Activated gamma-delta T cell treated with anti-CD3 and anti-CD28 coated beads, Interleukin-2, amount 50 U/mL, for 16 hours (primary cell): ENCODE measurements around the gene CHST11.
A peak's percentile ranks its signal among the peaks of the same experiment; 100 is the strongest.

Source experiments
- DNase-seq: peaks from one replicate; pipeline ENCODE4 v3.0.0-alpha.2; 2020; ENCODE audit warnings: low read depth

The CHST11 gene

GRCh38 chr12:104653730-104654664, 197.2 kb downstream of the CHST11 start:
- DNase-seq: no peak

GRCh38 chr12:104654665-104655609, 198.2 kb downstream of the CHST11 start:
- DNase-seq: no peak

GRCh38 chr12:104656383-104656782, 199.6 kb downstream of the CHST11 start:
- no peak for DNase-seq

- no peak for DNase-seq
Measured at GRCh38 chr12:104656921-104657320, 200.2 kb downstream of the CHST11 start.

- no peak for DNase-seq
Measured at GRCh38 chr12:104657726-104658484, 201.2 kb downstream of the CHST11 start.

- DNase-seq: no peak
Measured at GRCh38 chr12:104659058-104659457, 202.3 kb downstream of the CHST11 start.

GRCh38 chr12:104662203-104662602, 205.5 kb downstream of the CHST11 start:
- no peak for DNase-seq

- no peak for DNase-seq
Measured at GRCh38 chr12:104662908-104663307, 206.2 kb downstream of the CHST11 start.

- DNase-seq: no peak
Measured at GRCh38 chr12:104664351-104664750, 207.6 kb downstream of the CHST11 start.

GRCh38 chr12:104665296-104665695, 208.5 kb downstream of the CHST11 start:
- DNase-seq: no peak

- no peak for DNase-seq
Measured at GRCh38 chr12:104667139-104667538, 210.4 kb downstream of the CHST11 start.

- no peak for DNase-seq
Measured at GRCh38 chr12:104668274-104668718, 211.5 kb downstream of the CHST11 start.

GRCh38 chr12:104669089-104669721, 212.5 kb downstream of the CHST11 start:
- no peak for DNase-seq

GRCh38 chr12:104669851-104670337, 213.1 kb downstream of the CHST11 start:
- DNase-seq: no peak

- DNase-seq: no peak
Measured at GRCh38 chr12:104670439-104671408, 214.0 kb downstream of the CHST11 start.

- DNase-seq: peak; percentile 88
Measured at GRCh38 chr12:104671409-104672095, 214.8 kb downstream of the CHST11 start.

GRCh38 chr12:104672096-104672445, 215.3 kb downstream of the CHST11 start:
- DNase-seq: no peak

GRCh38 chr12:104672501-104673265, 215.9 kb downstream of the CHST11 start:
- no peak for DNase-seq

- no peak for DNase-seq
Measured at GRCh38 chr12:104673294-104673693, 216.5 kb downstream of the CHST11 start.
